ENCODE data around the gene ABHD8.

- no peak for TF ChIP-seq SP2 (CRISPR knock-in tag; IDR thresholded peaks at IDR 0.05)
- no peak for TF ChIP-seq SP1 (IDR thresholded peaks at IDR 0.05)
- no peak for TF ChIP-seq SP1 (CRISPR knock-in tag; IDR thresholded peaks at IDR 0.05)
- TF ChIP-seq BHLHE40 (IDR thresholded peaks at IDR 0.05; ENCODE audit: low read length) = no peak
These were observed 56.4 kb downstream of the ABHD8 start for GRCh38 chr19:17246681-17247425.
